GM04504 (cell line): ENCODE data around the gene EEF2KMT.

Experiments
- DNase-seq: peaks from one replicate; pipeline ENCODE4 v3.0.0-alpha.2; 2012; ENCODE audit warnings: low read depth

Gene EEF2KMT

GRCh38 chr16:5041600-5042133 is 55.9 kb downstream of the EEF2KMT start:
- no peak for DNase-seq

- DNase-seq: no peak
Observed at GRCh38 chr16:5040451-5040850, 57.1 kb downstream of the EEF2KMT start.

GRCh38 chr16:5036228-5037156 is 61.1 kb downstream of the EEF2KMT start:
- DNase-seq: no peak

GRCh38 chr16:5035909-5036227 is 61.7 kb downstream of the EEF2KMT start:
- no peak for DNase-seq
